Activated CD4-positive, alpha-beta T cell treated with anti-CD3 and anti-CD28 coated beads, Interleukin-2, amount 50 U/mL, for 48 hours (primary cell): ENCODE measurements around the gene LAX1.
"Not testable (repeated sequence)": the region's sequence is repeated elsewhere in the genome, so short reads cannot be mapped to it uniquely, and the experiment has no call there.

Source experiments
- DNase-seq, 2 experiments: peaks; one replicate each; pipeline ENCODE4 v3.0.0-alpha.2; 2020

LAX1 gene, protein sequence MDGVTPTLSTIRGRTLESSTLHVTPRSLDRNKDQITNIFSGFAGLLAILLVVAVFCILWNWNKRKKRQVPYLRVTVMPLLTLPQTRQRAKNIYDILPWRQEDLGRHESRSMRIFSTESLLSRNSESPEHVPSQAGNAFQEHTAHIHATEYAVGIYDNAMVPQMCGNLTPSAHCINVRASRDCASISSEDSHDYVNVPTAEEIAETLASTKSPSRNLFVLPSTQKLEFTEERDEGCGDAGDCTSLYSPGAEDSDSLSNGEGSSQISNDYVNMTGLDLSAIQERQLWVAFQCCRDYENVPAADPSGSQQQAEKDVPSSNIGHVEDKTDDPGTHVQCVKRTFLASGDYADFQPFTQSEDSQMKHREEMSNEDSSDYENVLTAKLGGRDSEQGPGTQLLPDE

DNA sequence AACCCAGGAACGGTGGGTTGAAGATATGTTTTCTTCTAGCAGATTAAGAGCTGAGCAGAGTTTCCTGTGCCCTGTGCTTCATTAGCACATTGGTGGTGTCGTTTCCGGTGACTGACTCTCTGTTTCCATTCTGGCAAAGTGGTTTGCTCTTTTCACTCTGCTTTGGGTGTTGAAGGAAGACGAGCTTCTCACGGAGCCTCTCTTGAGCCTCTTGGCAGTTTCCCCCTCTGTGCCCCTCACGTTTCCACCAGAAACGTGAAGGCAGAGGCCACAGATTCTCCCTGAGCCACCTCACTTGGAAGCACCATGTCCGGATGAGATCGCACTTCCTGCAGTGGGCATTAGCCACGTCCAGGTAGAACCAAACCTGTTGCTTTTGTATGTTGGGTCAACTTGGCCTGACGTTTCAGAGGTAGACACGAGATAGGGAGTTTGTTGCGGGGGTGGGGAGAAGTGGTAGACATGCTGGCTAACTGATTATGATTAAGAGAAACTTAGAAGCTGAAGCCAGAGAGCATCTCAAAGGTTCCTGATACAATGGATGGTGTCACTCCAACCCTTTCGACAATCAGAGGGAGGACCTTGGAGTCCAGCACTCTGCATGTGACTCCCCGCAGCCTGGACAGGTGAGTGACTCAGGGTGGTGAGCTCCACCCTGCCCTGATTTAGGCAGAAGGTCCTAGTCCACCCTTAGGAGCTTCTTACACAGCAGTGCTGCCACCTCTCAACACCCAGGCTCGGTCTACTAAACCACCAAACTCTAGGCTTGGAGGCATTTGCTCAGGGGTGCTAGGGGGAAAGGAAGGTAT, at the start of gene LAX1:
Gene LAX1, plus strand, starts transcription at position 155 of the 809 bp plus-strand sequence. Its CDS starts 383 bp downstream, at position 538.
- DNase-seq: peak; percentile 68 to 79

GRCh38 chr1:203717120-203717519, 47.9 kb upstream of the LAX1 start:
- DNase-seq: no peak

GRCh38 chr1:203720242-203720641, 44.7 kb upstream of the LAX1 start:
- no peak for DNase-seq

DNA sequence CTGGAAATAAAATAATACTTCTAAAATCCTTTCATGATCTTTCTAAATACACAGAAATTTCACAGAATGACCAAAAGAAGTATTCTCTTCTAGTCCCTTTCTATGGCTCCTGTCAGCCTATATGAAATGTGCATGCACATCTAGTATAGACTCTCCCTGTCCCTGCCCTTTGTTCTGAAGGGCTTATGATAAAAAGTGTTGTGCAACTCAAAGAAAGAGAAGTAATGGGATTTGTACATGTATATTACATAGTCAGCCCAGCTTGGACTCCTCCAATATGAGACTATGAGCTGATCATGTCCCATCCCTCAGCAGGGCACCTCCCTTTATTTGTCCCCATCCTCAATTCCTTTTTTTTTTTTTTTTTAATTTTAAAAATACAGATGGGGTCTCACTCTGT, 42.1 kb upstream of the LAX1 start:
- no peak for DNase-seq

GRCh38 chr1:203726417-203726867, 38.5 kb upstream of the LAX1 start:
- no peak for DNase-seq

DNA sequence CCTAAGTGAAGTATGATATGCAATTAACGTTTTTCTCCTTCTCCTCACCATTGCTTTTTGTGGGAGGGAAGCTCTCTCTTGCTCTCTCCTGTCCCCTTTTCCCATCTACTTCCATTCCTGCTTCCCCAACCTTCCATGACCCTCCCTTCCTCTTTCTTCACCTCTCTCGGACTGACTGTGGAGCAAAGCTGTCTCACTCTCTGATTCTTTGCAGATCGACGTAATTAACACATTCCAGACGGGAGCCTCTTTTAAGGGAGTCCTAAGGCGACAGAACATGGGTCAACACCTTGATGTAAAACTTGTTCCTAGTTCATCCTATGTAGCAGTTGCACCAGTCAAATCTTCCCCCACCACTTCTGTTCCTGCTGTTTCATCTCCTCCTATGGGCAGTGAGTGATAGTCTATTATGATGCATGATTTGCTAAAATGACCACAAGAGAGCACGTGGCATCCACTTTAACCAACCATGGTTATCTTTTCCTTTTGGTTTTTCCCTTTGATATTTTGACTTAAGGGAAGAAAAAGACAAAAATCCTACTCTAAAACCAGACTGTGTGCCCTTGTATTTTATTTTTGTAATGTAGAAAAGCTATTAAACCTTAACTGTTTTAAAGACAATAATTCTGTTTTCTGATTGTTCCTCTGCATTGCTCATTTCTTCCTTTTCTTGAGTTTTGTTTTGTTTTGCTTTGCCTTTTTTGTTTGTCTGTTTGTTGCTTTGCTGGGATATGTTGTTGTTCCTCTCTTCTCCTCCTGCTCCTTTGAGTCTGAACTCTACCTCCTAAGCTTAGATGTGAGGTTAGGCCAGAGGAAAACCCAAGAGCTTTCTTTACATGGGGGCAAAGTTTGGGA, 31.7 kb upstream of the LAX1 start:
- DNase-seq: no peak

GRCh38 chr1:203742436-203742835, 22.5 kb upstream of the LAX1 start:
- DNase-seq: no peak

DNA sequence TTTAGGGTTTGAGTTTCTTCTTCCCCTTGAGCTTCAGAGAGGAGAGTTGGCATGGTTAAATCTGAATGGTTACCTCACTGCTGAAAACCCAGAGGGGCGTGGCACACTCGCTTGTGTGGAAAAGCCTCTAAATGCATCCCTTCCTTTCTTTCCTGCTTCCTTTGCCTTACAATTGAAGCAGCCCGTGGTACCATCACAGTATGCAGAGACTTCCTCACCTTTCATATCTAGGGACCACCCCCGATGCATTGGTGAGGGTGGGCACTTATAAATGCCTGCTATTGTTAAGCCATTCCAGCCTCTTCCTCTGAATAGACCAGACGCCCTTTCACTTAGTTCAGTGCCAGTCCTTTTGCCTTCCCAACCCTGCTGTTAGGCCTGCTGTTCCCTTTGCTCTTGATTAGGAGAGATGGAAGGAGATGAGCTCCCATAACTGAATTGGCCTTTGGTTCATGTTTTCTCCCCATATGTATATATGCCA, 21.9 kb upstream of the LAX1 start:
- no peak for DNase-seq

DNA sequence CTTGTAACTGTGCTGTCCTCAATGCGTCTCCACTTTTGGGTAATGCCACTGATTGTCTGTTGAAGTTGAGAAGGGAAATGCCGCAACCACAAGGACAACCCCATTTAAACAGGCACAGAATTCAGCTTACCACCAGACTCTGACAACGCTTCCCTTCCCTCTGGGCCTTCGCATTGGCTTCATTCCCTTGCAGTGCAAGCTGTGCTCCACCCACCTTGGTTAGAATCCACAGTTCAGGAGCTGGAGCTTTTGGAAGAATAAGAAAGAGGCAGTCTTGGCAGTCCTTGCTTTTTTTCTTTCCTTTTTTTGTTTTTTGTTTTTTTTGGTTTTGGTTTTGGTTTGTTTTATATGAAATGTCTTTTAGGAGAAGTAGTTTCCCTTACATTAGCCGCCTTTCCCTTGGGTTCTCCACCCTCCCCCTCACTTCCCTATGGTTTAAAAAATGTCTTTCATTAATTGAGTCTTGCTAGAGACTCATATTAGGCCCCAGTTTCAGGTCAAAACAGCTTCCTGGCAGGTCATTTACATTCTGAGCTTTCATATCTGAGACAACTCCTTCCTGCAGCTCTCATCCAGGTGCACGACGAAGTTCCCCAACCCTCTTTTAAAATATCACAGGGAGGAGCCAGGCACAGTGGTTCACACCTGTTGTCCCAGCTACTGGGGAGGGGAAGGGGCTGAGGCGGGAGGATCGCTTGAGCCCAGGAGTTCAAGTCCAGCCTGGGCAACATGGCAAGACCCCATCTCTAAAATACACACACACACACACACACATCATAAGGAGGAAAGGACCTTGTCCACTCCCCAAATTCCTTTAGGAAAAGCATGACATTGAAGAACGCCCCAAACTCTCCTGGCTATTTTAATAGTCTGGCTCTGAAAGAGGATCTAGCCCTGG, 20.7 kb upstream of the LAX1 start:
- DNase-seq: peak in 1 of 2 experiments; percentile 25

DNA sequence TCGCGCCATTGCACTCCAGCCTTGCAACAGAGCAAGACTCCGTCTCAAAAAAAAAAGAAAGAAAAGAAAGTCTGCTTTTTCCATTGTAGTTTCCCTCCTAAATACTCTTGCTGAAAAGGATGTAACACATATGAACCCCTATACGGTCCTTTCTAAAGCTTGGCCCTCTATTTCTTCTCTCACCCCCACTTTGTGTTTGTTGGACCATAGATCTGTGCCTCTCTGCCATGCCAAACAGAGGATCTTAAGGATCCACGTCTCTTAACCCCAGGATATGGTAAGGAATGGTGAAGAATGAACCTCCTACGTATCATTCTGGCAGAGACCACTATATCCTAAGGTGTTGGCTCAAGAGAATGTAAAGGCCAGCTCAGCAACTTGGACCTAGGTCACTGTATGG, 18.7 kb upstream of the LAX1 start:
- no peak for DNase-seq

- no peak for DNase-seq
Measured at GRCh38 chr1:203751051-203751450, 13.9 kb upstream of the LAX1 start.

DNA sequence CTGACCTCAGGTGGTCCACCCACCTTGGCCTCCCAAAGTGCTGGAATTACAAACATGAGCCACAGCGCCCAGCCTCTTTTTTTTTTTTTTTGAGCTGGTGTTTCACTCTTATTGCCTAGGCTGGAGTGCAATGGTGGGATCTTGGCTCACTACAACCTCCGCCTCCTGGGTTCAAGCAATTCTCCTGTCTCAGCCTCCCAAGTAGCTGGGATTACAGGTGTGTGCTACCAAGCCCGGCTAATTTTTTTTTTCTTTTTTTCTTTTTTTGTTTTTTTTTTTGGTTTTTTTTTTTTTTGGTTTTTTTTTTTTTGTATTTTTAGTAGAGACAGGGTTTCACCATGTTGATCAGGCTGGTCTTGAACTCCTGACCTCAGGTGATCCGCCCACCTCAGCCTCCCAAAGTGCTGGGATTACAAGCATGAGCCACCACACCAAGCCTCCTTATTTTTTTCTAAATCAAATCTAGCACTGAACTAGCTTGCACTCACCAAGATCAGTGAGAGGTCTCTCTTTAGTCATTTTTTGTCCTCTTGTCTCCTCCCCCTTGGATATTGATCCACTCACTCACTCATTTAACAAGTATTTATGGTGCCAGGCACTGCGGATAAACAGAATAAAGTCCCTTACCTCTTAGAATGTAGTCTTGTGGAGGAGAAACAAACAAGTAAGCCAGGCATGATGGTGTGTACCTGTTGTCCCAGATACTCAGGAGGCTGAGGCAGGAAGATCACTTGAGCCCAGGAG, 13.2 kb upstream of the LAX1 start:
- not testable (repeated sequence) for DNase-seq

- peak in 1 of 2 experiments; percentile 30 for DNase-seq
Measured at GRCh38 chr1:203754455-203754864, 10.5 kb upstream of the LAX1 start.

DNA sequence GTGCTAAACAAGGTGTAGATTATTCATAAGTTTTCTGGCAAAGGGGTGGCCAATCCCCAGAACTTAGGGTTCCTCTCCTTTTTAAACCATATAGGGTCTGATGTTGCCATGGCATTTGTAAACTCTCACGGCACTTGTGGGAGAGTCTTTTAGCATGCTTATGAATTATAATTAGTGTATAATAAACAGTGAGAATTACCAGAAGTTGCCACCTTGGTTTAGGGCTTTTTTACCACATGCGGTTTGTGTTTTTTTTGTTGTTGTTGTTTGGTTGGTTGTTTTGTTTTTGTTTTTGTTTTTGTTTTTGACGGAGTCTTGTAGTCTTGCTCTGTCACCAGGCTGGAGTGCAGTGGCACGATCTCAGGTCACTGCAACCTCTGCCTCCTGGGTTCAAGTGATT, 8.9 kb upstream of the LAX1 start:
- DNase-seq: no peak

GRCh38 chr1:203758749-203759148, 6.2 kb upstream of the LAX1 start:
- not testable (repeated sequence) for DNase-seq

- no peak for DNase-seq
Measured at GRCh38 chr1:203760506-203760905, 4.5 kb upstream of the LAX1 start.

- not testable (repeated sequence) for DNase-seq
Measured at GRCh38 chr1:203761958-203762357, 3.0 kb upstream of the LAX1 start.

- DNase-seq: no peak
Measured at GRCh38 chr1:203763505-203763904, 1.5 kb upstream of the LAX1 start.

- peak in 1 of 2 experiments; percentile 27 for DNase-seq
Measured at GRCh38 chr1:203764105-203765028, 616 bp upstream of the LAX1 start.

- DNase-seq: no peak
Measured at GRCh38 chr1:203768256-203768655, 3.3 kb downstream of the LAX1 start.
